ENCODE data around the gene CNOT6L. TPM values are rescaled to one million over a fixed set of nuclear protein-coding genes. Genes with fewer than 3 reads are reported as not detected.

Gene CNOT6L
- total and polyA plus RNA-seq, 2 of the 13 experiments (the other 11 are each of a cell fraction or from before 2014, with no cell fraction given), result 7.9 to 13.5 TPM

DNA sequence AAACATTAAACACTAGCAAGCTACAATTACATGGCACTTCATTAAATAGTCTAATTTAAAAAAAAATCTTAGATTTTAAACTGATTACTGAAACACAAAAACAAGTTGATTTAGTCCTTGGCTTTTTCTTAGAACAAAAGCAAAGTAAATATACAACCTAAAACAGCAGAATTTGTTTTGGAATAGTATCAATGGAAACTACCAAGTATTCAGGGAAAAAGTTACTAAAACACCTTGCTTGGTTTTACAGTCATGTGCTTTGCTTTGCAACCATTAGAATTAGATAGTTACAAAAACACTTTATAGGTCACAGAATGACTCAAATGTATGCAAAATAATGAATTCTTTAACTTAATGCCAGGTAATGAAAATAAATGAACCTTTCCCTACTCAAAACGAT, 105.3 kb downstream of the CNOT6L start (continued):
- TF ChIP-seq, protein P1, sequence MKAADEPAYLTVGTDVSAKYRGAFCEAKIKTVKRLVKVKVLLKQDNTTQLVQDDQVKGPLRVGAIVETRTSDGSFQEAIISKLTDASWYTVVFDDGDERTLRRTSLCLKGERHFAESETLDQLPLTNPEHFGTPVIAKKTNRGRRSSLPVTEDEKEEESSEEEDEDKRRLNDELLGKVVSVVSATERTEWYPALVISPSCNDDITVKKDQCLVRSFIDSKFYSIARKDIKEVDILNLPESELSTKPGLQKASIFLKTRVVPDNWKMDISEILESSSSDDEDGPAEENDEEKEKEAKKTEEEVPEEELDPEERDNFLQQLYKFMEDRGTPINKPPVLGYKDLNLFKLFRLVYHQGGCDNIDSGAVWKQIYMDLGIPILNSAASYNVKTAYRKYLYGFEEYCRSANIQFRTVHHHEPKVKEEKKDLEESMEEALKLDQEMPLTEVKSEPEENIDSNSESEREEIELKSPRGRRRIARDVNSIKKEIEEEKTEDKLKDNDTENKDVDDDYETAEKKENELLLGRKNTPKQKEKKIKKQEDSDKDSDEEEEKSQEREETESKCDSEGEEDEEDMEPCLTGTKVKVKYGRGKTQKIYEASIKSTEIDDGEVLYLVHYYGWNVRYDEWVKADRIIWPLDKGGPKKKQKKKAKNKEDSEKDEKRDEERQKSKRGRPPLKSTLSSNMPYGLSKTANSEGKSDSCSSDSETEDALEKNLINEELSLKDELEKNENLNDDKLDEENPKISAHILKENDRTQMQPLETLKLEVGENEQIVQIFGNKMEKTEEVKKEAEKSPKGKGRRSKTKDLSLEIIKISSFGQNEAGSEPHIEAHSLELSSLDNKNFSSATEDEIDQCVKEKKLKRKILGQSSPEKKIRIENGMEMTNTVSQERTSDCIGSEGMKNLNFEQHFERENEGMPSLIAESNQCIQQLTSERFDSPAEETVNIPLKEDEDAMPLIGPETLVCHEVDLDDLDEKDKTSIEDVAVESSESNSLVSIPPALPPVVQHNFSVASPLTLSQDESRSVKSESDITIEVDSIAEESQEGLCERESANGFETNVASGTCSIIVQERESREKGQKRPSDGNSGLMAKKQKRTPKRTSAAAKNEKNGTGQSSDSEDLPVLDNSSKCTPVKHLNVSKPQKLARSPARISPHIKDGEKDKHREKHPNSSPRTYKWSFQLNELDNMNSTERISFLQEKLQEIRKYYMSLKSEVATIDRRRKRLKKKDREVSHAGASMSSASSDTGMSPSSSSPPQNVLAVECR (CRISPR knock-in tag; IDR thresholded peaks at IDR 0.05; ENCODE audit: borderline replicate concordance), result no peak
- TF ChIP-seq SAFB2 (CRISPR knock-in tag; IDR thresholded peaks at IDR 0.05; ENCODE audit: borderline replicate concordance, low read depth), result no peak
- TF ChIP-seq CC2D1A (CRISPR knock-in tag; IDR thresholded peaks at IDR 0.05), result no peak

DNA sequence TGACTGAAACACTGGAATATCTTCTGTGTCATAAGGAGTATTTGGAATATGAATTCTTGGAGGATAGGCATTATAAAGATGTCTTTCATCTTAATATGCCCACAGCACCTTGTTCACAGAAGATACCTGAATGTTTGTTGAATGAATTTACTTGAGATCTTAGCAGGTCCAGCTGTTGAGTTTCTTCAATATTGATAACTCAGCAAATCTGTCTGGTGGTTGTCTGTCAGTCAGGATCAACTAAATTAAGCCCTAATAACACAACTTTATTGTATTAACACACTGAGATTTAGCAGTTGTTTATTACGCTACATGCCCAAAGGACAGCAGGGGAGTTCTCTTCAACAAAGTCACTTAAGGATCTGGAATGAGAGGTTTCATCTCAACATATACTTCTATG, 106.5 kb downstream of the CNOT6L start:
- no TSS peak for BruUV-seq (replicated peaks)
- Histone ChIP-seq H3K4me2 (ENCODE audit: low read depth, low read length) (no peak overlapping the region), H3K27me3 (ENCODE audit: control insufficient read depth in 1 of 2, insufficient read depth in 2 of 2, low read length in 2 of 2) (no peaks in the 10 kb centered on the region), H3K79me2 (ENCODE audit: insufficient read depth, low read length) (no peaks in the 10 kb centered on the region), H3K4me1 (ENCODE audit: insufficient read depth, low read length) (peaks cover 15% of the 10 kb centered on the region), H4K20me1 (ENCODE audit: insufficient read depth, low read length) (no peaks in the 10 kb centered on the region), H3K27ac (ENCODE audit: extremely low read length, insufficient read depth, low read length) (no peak overlapping the region), H3K36me3 (replicated peaks in 1 of 2; ENCODE audit: control insufficient read depth in 1 of 2, insufficient read depth in 2 of 2, low read length in 2 of 2) (no peaks in the 10 kb centered on the region), H3K4me3 (replicated peaks in 1 of 3; ENCODE audit: insufficient read depth in 1 of 3, low read depth in 2 of 3, low read length in 3 of 3) (no peak overlapping the region), H3K9me3 (ENCODE audit: low read length) (no peaks in the 10 kb centered on the region), H3K9ac (ENCODE audit: insufficient read depth, low read depth, low read length) (no peak overlapping the region), H2AFZ (ENCODE audit: low read length) (no peak overlapping the region)
- intact Hi-C loops (cut with micrococcal nuclease; ENCODE audit: unreplicated experiment), result no loop called here
- DNase-seq (ENCODE audit: low spot score), result no peak
- in situ Hi-C loops (cut with HindIII; ENCODE audit: extremely low pct_ligation_motif_present, low pct_unique_long_range_greater_than_20kb), result no loop called here
- ChIA-PET CTCF (ENCODE audit: low intra/inter-chr PET ratio, low total read pairs) (no interaction called here), POLR2A (interaction anchor here (0.6 kb wide), 1 partner anchor 31 kb away, joined by 3 read pairs; no protein-coding TSS in a partner anchor)
- FAIRE-seq, result no peak
- WGBS (ENCODE audit: low lambda C conversion rate), result 100% methylated on average over 1 of the region's 1 CpG
- TF ChIP-seq MAFK (conservative IDR thresholded peaks at IDR 0.05 in 1 of 2, IDR thresholded peaks at IDR 0.05 in 1 of 2; ENCODE audit: low read length in 2 of 2) (peak; percentile 88 to 93), MAFF (IDR thresholded peaks at IDR 0.05; ENCODE audit: low read depth, low read length) (peak; percentile 89), EP300 (IDR thresholded peaks at IDR 0.05; ENCODE audit: low read depth in 2 of 2, low read length in 2 of 2) (no peak), EP300 (CRISPR knock-in tag; IDR thresholded peaks at IDR 0.05; ENCODE audit: borderline replicate concordance) (no peak)
- ATAC-seq, result no peak
